ENCODE results near the gene CYP51A1. TPM values are rescaled to one million over a fixed set of nuclear protein-coding genes. Genes with fewer than 3 reads are reported as not detected.

The CYP51A1 gene
- total RNA-seq, 3 donors from 2014 or later (not counting 1 experiment from before 2014, with no cell fraction given): 37.2 to 53.0 (median 49.3) TPM

DNA sequence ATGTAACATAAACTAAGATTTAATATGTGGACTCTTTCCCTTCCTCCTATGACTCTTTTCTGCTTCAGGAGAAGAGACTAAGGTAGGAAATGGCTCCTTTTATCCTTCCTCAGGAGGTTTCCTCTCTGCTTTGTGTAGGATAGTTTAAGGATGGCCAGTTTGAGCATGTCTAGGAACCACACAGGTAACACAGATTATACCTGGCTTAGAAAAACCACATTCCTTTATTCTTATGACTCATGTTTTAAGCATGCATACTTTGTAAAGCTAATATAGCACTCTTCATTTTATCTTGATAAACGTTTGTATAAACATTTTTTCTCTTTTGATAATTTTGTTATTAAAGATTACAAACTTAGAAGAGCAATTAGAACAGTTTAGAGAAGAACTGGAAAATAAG, 57.8 kb downstream of the CYP51A1 start:
- Histone ChIP-seq H3K27ac (ENCODE audit: low read length) (no peak overlapping the region), H3K27me3 (ENCODE audit: control insufficient read depth, insufficient read depth, low read length) (no peaks in the 10 kb centered on the region), H3K4me3 (ENCODE audit: low read length) (no peak overlapping the region), H3K4me1 (ENCODE audit: control insufficient read depth, insufficient read depth, low read length) (no peaks in the 10 kb centered on the region), H3K9me3 (ENCODE audit: control insufficient read depth, insufficient read depth, low read length) (no peaks in the 10 kb centered on the region), H3K36me3 (ENCODE audit: control insufficient read depth, insufficient read depth, low read length) (peaks cover 38% of the 10 kb centered on the region)
- no peak overlapping the region for H3K4me3 Mint-ChIP-seq
- peaks cover 16% of the 10 kb centered on the region for H3K36me3 Mint-ChIP-seq
- H3K27ac Mint-ChIP-seq: no peak overlapping the region
- H3K27me3 Mint-ChIP-seq (ENCODE audit: low read depth in 2 of 2): no peaks in the 10 kb centered on the region
- ATAC-seq: no peak
- TF ChIP-seq, protein P1, sequence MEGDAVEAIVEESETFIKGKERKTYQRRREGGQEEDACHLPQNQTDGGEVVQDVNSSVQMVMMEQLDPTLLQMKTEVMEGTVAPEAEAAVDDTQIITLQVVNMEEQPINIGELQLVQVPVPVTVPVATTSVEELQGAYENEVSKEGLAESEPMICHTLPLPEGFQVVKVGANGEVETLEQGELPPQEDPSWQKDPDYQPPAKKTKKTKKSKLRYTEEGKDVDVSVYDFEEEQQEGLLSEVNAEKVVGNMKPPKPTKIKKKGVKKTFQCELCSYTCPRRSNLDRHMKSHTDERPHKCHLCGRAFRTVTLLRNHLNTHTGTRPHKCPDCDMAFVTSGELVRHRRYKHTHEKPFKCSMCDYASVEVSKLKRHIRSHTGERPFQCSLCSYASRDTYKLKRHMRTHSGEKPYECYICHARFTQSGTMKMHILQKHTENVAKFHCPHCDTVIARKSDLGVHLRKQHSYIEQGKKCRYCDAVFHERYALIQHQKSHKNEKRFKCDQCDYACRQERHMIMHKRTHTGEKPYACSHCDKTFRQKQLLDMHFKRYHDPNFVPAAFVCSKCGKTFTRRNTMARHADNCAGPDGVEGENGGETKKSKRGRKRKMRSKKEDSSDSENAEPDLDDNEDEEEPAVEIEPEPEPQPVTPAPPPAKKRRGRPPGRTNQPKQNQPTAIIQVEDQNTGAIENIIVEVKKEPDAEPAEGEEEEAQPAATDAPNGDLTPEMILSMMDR (IDR thresholded peaks at IDR 0.05): no peak
- DNase-seq: no peak
- WGBS (ENCODE audit: insufficient coverage): no CpG with 5 or more reads among the region's 1 CpG
- H3K4me1 Mint-ChIP-seq: peaks cover 0 to 7% of the 10 kb centered on the region in 2 donors
- H3K9me3 Mint-ChIP-seq: no peaks in the 10 kb centered on the region
- intact Hi-C loops (cut with micrococcal nuclease): no loop called here

DNA sequence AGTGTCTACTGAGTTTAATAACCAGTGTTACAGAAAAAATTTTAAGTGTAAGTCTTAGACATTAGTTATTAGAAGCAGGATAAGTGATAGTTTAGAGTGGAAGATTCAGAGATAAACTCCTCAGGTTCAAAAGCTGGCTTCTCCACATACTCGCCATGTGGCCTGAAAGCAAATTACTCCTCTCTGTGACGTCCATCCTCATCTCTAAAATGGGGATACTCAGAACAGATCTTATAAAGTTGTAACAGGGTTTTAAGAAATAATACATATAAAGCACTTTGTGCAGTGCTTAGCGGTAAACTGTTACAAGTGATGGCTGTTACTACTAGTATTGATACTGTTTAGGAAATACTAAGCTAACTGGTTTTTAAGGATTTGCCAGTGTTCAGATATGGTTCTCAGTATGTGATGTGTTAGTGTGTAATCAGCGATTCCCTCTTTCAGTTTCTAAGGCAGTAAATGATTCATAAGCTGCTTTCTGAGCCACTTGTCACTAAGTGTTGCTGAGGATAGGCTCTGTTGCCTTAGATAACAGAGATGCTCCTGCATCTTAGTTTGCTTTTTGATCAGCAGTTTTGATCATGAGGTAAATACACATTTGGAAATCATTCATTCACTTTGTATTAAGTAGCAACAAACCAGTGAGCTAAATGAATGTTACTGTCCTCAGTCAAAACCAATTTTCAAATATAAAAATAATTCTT, 58.7 kb downstream of the CYP51A1 start:
- no peaks in the 10 kb centered on the region for H3K4me1 ChIP-seq (ENCODE audit: control insufficient read depth, insufficient read depth, low read length)
- no peaks in the 10 kb centered on the region for H3K27me3 ChIP-seq (ENCODE audit: control insufficient read depth, insufficient read depth, low read length)
- no peak overlapping the region for H3K27ac ChIP-seq (ENCODE audit: low read length)
- H3K27ac Mint-ChIP-seq: no peak overlapping the region
- H3K4me1 Mint-ChIP-seq: peaks cover 0 to 7% of the 10 kb centered on the region in 2 donors
- no peak overlapping the region for H3K4me3 Mint-ChIP-seq
- TF ChIP-seq, protein P1 (IDR thresholded peaks at IDR 0.05): no peak
- 88% methylated on average over 2 of the region's 4 CpGs for WGBS (ENCODE audit: insufficient coverage)
- H3K36me3 Mint-ChIP-seq: peaks cover 22% of the 10 kb centered on the region
- DNase-seq (no peak), ATAC-seq (no peak)
- peaks cover 43% of the 10 kb centered on the region for H3K36me3 ChIP-seq (ENCODE audit: control insufficient read depth, insufficient read depth, low read length)
- intact Hi-C loops (cut with micrococcal nuclease): no loop called here
- H3K4me3 ChIP-seq (ENCODE audit: low read length): no peak overlapping the region
- no peaks in the 10 kb centered on the region for H3K27me3 Mint-ChIP-seq (ENCODE audit: low read depth in 2 of 2)
- H3K9me3 Mint-ChIP-seq: no peaks in the 10 kb centered on the region
- no peaks in the 10 kb centered on the region for H3K9me3 ChIP-seq (ENCODE audit: control insufficient read depth, insufficient read depth, low read length)

DNA sequence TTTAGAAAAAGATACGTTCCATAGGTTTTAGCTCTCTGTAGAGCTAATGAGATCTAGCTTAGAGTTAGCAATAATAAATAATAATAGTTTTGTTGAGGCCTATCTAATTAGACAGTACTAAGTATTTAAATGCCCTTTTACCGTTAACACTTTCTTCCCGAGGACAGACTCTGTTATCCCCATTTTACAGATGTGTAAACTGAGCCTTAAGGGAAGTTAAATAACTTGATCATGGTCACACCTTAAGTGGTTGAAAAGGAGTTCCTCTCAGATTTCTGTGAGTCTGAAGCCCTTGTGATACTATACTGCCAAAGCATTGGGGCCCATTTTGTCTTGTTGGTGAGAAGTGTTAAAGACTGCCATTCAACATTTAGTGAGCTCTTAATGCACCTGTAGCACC, 61.6 kb downstream of the CYP51A1 start:
- no peaks in the 10 kb centered on the region for H3K27me3 ChIP-seq (ENCODE audit: control insufficient read depth, insufficient read depth, low read length)
- no peak overlapping the region for H3K4me3 ChIP-seq (ENCODE audit: low read length)
- Mint-ChIP-seq H3K36me3 (peaks cover 6% of the 10 kb centered on the region), H3K27ac (no peak overlapping the region), H3K4me1 (peaks cover 0 to 7% of the 10 kb centered on the region in 2 donors), H3K4me3 (no peak overlapping the region), H3K27me3 (ENCODE audit: low read depth in 2 of 2) (no peaks in the 10 kb centered on the region), H3K9me3 (no peaks in the 10 kb centered on the region)
- peaks cover 36% of the 10 kb centered on the region for H3K36me3 ChIP-seq (ENCODE audit: control insufficient read depth, insufficient read depth, low read length)
- TF ChIP-seq, protein P1 (IDR thresholded peaks at IDR 0.05): no peak
- DNase-seq: no peak
- intact Hi-C loops (cut with micrococcal nuclease): no loop called here
- H3K4me1 ChIP-seq (ENCODE audit: control insufficient read depth, insufficient read depth, low read length): no peaks in the 10 kb centered on the region
- H3K27ac ChIP-seq (ENCODE audit: low read length): no peak overlapping the region
- WGBS (ENCODE audit: insufficient coverage): 100% methylated on average over 2 of the region's 3 CpGs
- ATAC-seq: no peak
- H3K9me3 ChIP-seq (ENCODE audit: control insufficient read depth, insufficient read depth, low read length): no peaks in the 10 kb centered on the region

DNA sequence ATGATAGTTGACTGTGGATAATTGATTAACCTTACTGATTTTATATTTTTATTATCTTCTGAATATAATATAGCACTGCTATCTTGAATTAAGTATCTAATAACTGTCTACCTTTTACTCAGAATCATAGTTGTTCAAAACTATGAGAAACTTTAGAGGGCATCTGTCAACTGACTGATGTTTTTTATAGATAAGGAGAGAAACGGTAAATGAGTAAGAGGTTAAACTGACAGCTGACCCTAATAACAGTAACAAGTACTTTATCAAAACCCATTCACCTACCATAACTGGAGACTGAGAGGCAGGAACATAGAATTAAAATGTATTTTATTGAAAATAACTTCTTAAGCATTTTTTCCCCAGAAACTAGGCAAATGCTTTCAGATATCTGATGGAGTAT, 62.2 kb downstream of the CYP51A1 start:
- DNase-seq: no peak
- peaks cover 12% of the 10 kb centered on the region for H3K36me3 Mint-ChIP-seq
- H3K36me3 ChIP-seq (ENCODE audit: control insufficient read depth, insufficient read depth, low read length): peaks cover 35% of the 10 kb centered on the region
- no CpG with 5 or more reads among the region's 1 CpG for WGBS (ENCODE audit: insufficient coverage)
- TF ChIP-seq, protein P1 (IDR thresholded peaks at IDR 0.05): no peak
- H3K9me3 ChIP-seq (ENCODE audit: control insufficient read depth, insufficient read depth, low read length): no peaks in the 10 kb centered on the region
- no peaks in the 10 kb centered on the region for H3K9me3 Mint-ChIP-seq
- H3K4me3 Mint-ChIP-seq: no peak overlapping the region
- H3K4me1 ChIP-seq (ENCODE audit: control insufficient read depth, insufficient read depth, low read length): no peaks in the 10 kb centered on the region
- H3K27me3 ChIP-seq (ENCODE audit: control insufficient read depth, insufficient read depth, low read length): no peaks in the 10 kb centered on the region
- ATAC-seq: no peak
- peaks cover 0 to 7% of the 10 kb centered on the region in 2 donors for H3K4me1 Mint-ChIP-seq
- no peaks in the 10 kb centered on the region for H3K27me3 Mint-ChIP-seq (ENCODE audit: low read depth in 2 of 2)
- no peak overlapping the region for H3K27ac ChIP-seq (ENCODE audit: low read length)
- intact Hi-C loops (cut with micrococcal nuclease): no loop called here
- no peak overlapping the region for H3K4me3 ChIP-seq (ENCODE audit: low read length)
- H3K27ac Mint-ChIP-seq: no peak overlapping the region

All from natural killer cell (primary cell).